HepG2 (cell line): ENCODE results near the gene TEKT5. TPM values are rescaled to one million over a fixed set of nuclear protein-coding genes. Genes with fewer than 3 reads are reported as not detected.

Experiments used
- ARID3A ChIP-seq: IDR thresholded peaks from 2 replicates; pipeline ENCODE4 v1.6.1; 2012; ENCODE audit warnings: low read depth, low read length, improper control_type of control experiment
- ATRX ChIP-seq: sonication (generic); formaldehyde crosslinking; IDR thresholded peaks from 2 replicates; pipeline ENCODE4 v1.4.0; 2020; ENCODE audit warnings: missing genetic modification reagents, borderline replicate concordance
- BHLHE40 ChIP-seq: IDR thresholded peaks from 2 replicates; pipeline ENCODE4 v1.6.1; 2011; ENCODE audit warnings: low read length, improper control_type of control experiment
- ERF ChIP-seq: IDR thresholded peaks from 2 replicates; pipeline ENCODE4 v1.6.1; 2018; ENCODE audit warnings: missing biosample characterization, missing genetic modification reagents
- FOSL2 ChIP-seq: sonication (generic); formaldehyde crosslinking; IDR thresholded peaks from 2 replicates; pipeline ENCODE4 v1.4.0; 2020; ENCODE audit warnings: missing genetic modification reagents
- HNF4G ChIP-seq, 2 experiments: sonication (generic) in 1 of 2; formaldehyde crosslinking in 1 of 2; IDR thresholded peaks; 2 replicates each; pipeline versions ENCODE4 v1.4.0 to v1.6.1; 2011 to 2020; ENCODE audit warnings: borderline replicate concordance in 2 of 2, low read depth in 2 of 2, mild to moderate bottlenecking in 2 of 2, low read length in 1 of 2, missing genetic modification reagents in 1 of 2, moderate library complexity in 1 of 2
- KLF9 ChIP-seq: IDR thresholded peaks from 2 replicates; pipeline ENCODE4 v1.6.1; 2016; ENCODE audit warnings: low read depth
- LCORL ChIP-seq, 2 experiments: fragments of 450-650 bp in 1 of 2; sonication (generic) in 1 of 2; formaldehyde crosslinking in 1 of 2; IDR thresholded peaks; 2 replicates each; pipeline versions ENCODE4 v1.5.0 to v1.6.1; 2017 to 2020; ENCODE audit warnings: antibody characterized with exemption in 1 of 2, missing genetic modification reagents in 1 of 2
- RCOR2 ChIP-seq: IDR thresholded peaks from 2 replicates; pipeline ENCODE4 v1.6.1; 2016; ENCODE audit warnings: missing biosample characterization, missing genetic modification reagents
- RFXAP ChIP-seq: sonication (generic); formaldehyde crosslinking; IDR thresholded peaks from 2 replicates; pipeline ENCODE4 v1.4.0; 2020; ENCODE audit warnings: missing genetic modification reagents, borderline replicate concordance
- U2AF1 ChIP-seq: fragments of 200-400 bp; formaldehyde crosslinking; optimal IDR thresholded peaks from 2 replicates; pipeline ENCODE3; 2017; ENCODE audit warnings: mild to moderate bottlenecking, low read depth, low read length
- ZBTB20 ChIP-seq: sonication (generic); formaldehyde crosslinking; IDR thresholded peaks from 2 replicates; pipeline ENCODE4 v1.8.1; 2023; ENCODE audit warnings: missing genetic modification reagents, low read depth, mild to moderate bottlenecking, borderline replicate concordance
- ZBTB3 ChIP-seq: sonication (generic); formaldehyde crosslinking; IDR thresholded peaks from 2 replicates; pipeline ENCODE4 v1.4.0; 2020; ENCODE audit warnings: low read depth, mild to moderate bottlenecking, moderate library complexity, missing genetic modification reagents, borderline replicate concordance
- ZFP82 ChIP-seq: sonication (generic); formaldehyde crosslinking; IDR thresholded peaks from 2 replicates; pipeline ENCODE4 v1.5.1; 2020; ENCODE audit warnings: mild to moderate bottlenecking, missing genetic modification reagents, borderline replicate concordance
- ZNF232 ChIP-seq: sonication (generic); formaldehyde crosslinking; IDR thresholded peaks from 2 replicates; pipeline ENCODE4 v1.4.0; 2020; ENCODE audit warnings: missing genetic modification reagents, borderline replicate concordance
- ZNF543 ChIP-seq: sonication (generic); formaldehyde crosslinking; IDR thresholded peaks from 2 replicates; pipeline ENCODE4 v1.4.0; 2020; ENCODE audit warnings: mild to moderate bottlenecking, missing genetic modification reagents
- ZNF547 ChIP-seq: sonication (generic); formaldehyde crosslinking; IDR thresholded peaks from 2 replicates; pipeline ENCODE4 v1.5.1; 2020; ENCODE audit warnings: mild to moderate bottlenecking, missing genetic modification reagents
- ZNF616 ChIP-seq: sonication (generic); formaldehyde crosslinking; IDR thresholded peaks from 2 replicates; pipeline ENCODE4 v1.5.0; 2020; ENCODE audit warnings: low read depth, mild to moderate bottlenecking, missing genetic modification reagents
- ZNF776 ChIP-seq: sonication (generic); formaldehyde crosslinking; IDR thresholded peaks from 2 replicates; pipeline ENCODE4 v1.4.0; 2020; ENCODE audit warnings: mild to moderate bottlenecking, missing genetic modification reagents
- polyA plus RNA-seq, 8 experiments: library from polyadenylated mRNA; depleted of rRNA in 3 of 8; stranded (reverse) in 7 of 8; unstranded in 1 of 8; fragments of >200 nt; fragmentation: Illumina TruSeq in 4 of 8; extraction: Trizol in 4 of 8; gene quantifications; 2 replicates each; pipeline versions ENCODE4 v1.2.1 to v1.2.3, GENCODE V29; 2011 to 2016; ENCODE audit warnings: low read depth in 4 of 8, missing spikeins in 1 of 8, mixed read lengths in 1 of 8; ENCODE audit not compliant: insufficient read depth in 1 of 8
- total RNA-seq, 5 experiments: library from RNA; depleted of rRNA; stranded (reverse); fragments of >200 nt; fragmentation: Illumina TruSeq; extraction: Trizol; gene quantifications; 2 replicates each; pipeline ENCODE4 v1.2.3, GENCODE V29; 2016; ENCODE audit warnings: low read depth in 1 of 5
- TF ChIP-seq, protein P1 (sequence below): sonication (generic); formaldehyde crosslinking; IDR thresholded peaks from 2 replicates; pipeline ENCODE4 v1.4.0; 2020; ENCODE audit warnings: mild to moderate bottlenecking, missing genetic modification reagents

TEKT5 gene
- total and polyA plus RNA-seq, 2 of the 13 experiments (the other 11 are each of a cell fraction or from before 2014, with no cell fraction given), result 0.16 TPM; not detected in 1

- TF ChIP-seq FOSL2 (CRISPR knock-in tag) (peak; percentile 58), ZBTB3 (CRISPR knock-in tag) (no peak), LCORL (IDR thresholded peaks at IDR 0.05) (peak; percentile 7; the same call in 1 of the 2 replicates), LCORL (CRISPR knock-in tag; IDR thresholded peaks at IDR 0.05) (peak; percentile 63; the same call in 1 of the 2 replicates), ARID3A (no peak), RCOR2 (CRISPR knock-in tag) (no peak), RFXAP (0 out of 2 replicates have a peak, but pooled peaks have one; percentile 12), ZNF616 (CRISPR knock-in tag) (peak; percentile 56; the same call in 1 of the 2 replicates), KLF9 (no peak), ATRX (CRISPR knock-in tag) (no peak), ZBTB20 (CRISPR knock-in tag) (no peak), HNF4G (IDR thresholded peaks at IDR 0.05; ENCODE audit: borderline replicate concordance, low read depth, low read length) (peak; percentile 17; the same call in 1 of the 2 replicates), HNF4G (CRISPR knock-in tag; IDR thresholded peaks at IDR 0.05; ENCODE audit: borderline replicate concordance, low read depth) (peak; percentile 60), ZNF547 (no peak), ERF (CRISPR knock-in tag) (no peak), BHLHE40 (no peak), ZNF543 (CRISPR knock-in tag) (no peak), U2AF1 (no peak), ZNF776 (CRISPR knock-in tag) (no peak), ZFP82 (CRISPR knock-in tag) (no peak), ZNF232 (CRISPR knock-in tag) (no peak)
- TF ChIP-seq, protein P1, sequence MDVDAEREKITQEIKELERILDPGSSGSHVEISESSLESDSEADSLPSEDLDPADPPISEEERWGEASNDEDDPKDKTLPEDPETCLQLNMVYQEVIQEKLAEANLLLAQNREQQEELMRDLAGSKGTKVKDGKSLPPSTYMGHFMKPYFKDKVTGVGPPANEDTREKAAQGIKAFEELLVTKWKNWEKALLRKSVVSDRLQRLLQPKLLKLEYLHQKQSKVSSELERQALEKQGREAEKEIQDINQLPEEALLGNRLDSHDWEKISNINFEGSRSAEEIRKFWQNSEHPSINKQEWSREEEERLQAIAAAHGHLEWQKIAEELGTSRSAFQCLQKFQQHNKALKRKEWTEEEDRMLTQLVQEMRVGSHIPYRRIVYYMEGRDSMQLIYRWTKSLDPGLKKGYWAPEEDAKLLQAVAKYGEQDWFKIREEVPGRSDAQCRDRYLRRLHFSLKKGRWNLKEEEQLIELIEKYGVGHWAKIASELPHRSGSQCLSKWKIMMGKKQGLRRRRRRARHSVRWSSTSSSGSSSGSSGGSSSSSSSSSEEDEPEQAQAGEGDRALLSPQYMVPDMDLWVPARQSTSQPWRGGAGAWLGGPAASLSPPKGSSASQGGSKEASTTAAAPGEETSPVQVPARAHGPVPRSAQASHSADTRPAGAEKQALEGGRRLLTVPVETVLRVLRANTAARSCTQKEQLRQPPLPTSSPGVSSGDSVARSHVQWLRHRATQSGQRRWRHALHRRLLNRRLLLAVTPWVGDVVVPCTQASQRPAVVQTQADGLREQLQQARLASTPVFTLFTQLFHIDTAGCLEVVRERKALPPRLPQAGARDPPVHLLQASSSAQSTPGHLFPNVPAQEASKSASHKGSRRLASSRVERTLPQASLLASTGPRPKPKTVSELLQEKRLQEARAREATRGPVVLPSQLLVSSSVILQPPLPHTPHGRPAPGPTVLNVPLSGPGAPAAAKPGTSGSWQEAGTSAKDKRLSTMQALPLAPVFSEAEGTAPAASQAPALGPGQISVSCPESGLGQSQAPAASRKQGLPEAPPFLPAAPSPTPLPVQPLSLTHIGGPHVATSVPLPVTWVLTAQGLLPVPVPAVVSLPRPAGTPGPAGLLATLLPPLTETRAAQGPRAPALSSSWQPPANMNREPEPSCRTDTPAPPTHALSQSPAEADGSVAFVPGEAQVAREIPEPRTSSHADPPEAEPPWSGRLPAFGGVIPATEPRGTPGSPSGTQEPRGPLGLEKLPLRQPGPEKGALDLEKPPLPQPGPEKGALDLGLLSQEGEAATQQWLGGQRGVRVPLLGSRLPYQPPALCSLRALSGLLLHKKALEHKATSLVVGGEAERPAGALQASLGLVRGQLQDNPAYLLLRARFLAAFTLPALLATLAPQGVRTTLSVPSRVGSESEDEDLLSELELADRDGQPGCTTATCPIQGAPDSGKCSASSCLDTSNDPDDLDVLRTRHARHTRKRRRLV (CRISPR knock-in tag), result no peak
These were observed 52.5 kb downstream of the TEKT5 start (continued) for GRCh38 chr16:10641953-10642949.
